ENCODE measurements around the gene EFL1.
"Not testable (repeated sequence)": the region's sequence is repeated elsewhere in the genome, so short reads cannot be mapped to it uniquely, and the experiment has no call there.

The EFL1 gene

DNA sequence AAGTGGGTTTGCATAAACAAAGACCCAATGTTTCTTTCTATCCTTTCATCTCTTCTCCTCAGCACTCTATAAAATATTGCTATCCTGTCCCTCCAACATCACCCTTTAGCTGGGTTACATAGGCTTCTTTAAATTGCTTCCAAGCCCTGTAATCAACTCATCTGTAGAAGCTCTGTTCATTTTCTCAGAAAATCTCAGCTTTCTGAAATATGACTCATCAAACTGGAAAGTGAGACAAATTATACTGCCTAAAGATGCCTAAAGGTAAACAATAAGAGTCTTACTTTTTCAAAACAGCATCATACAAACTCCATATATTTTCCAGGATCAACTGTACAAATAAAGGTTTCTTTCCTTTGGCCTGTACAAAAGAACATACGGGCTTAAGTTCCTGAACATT, 33.8 kb downstream of the EFL1 start:
- no peak overlapping the region for H3K4me3 ChIP-seq (ENCODE audit: low read length)
- DNase-seq (ENCODE audit: low read depth): no peak
- TF ChIP-seq, protein P1, sequence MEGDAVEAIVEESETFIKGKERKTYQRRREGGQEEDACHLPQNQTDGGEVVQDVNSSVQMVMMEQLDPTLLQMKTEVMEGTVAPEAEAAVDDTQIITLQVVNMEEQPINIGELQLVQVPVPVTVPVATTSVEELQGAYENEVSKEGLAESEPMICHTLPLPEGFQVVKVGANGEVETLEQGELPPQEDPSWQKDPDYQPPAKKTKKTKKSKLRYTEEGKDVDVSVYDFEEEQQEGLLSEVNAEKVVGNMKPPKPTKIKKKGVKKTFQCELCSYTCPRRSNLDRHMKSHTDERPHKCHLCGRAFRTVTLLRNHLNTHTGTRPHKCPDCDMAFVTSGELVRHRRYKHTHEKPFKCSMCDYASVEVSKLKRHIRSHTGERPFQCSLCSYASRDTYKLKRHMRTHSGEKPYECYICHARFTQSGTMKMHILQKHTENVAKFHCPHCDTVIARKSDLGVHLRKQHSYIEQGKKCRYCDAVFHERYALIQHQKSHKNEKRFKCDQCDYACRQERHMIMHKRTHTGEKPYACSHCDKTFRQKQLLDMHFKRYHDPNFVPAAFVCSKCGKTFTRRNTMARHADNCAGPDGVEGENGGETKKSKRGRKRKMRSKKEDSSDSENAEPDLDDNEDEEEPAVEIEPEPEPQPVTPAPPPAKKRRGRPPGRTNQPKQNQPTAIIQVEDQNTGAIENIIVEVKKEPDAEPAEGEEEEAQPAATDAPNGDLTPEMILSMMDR (IDR thresholded peaks at IDR 0.05; ENCODE audit: insufficient read depth, low read depth, low read length, missing control alignments): no peak

DNA sequence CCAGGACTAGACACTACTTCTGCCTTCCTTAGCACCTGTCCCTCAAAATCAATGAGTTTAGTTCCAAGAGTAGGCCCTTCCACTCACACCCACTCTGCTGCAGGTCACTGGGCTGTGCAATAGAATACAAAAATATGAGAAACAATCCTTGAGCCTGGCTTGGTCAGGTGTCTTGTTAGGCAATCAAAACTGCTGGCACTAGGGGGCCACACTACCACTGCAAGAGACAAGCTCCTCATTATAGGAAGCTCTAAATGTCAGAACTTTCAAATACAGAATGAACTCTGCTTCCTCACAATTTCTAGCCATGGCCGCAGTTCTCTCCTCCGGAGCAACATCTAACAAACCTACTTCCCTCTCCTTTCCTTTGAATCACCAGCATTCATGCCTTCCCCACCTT, 41.0 kb downstream of the EFL1 start:
- peak; percentile 47 for DNase-seq (ENCODE audit: low read depth)
- not testable (repeated sequence) for H3K4me3 ChIP-seq (ENCODE audit: low read length)
- TF ChIP-seq, protein P1 (IDR thresholded peaks at IDR 0.05; ENCODE audit: insufficient read depth, low read depth, low read length, missing control alignments): peak; percentile 33

DNA sequence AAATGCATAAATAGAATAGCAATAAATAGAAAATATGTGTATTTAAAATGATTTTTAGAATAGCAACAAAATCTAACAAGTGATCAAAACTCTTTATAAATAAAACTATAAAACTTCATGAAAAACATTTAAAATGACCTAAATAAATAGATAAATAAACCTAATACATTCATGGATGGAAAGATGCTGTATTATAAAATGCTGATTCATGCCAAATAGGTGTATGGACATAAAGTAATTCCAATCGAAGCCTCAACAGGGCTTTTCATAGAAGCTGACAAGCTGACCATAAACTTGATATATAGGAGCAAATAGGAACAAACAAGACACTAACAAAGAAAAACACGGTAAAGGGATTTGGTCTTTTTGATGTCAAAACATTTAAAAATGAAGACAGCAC, 46.4 kb downstream of the EFL1 start:
- H3K4me3 ChIP-seq (ENCODE audit: low read length); DNase-seq (ENCODE audit: low read depth): not testable (repeated sequence)

DNA sequence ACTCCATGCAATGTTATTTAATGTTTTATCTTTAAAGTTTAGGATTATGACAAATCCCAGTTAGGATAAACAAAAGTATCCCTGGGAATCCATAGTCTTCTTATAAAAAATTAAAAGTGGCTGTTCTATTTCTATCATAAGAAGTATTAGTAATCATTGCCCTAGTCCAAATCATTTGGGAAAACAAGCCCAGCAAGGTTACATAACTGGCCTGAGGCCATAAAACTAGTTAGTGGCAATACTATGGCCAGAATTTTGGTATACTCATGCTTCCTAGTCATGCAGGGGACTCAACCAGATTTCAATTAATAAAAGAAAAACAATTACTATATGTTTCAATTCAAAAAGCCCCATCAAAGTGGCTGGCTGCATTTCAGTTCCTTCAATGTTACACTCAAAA, 50.3 kb downstream of the EFL1 start:
- not testable (repeated sequence) for H3K4me3 ChIP-seq (ENCODE audit: low read length)
- peak; percentile 65 for DNase-seq (ENCODE audit: low read depth)

DNA sequence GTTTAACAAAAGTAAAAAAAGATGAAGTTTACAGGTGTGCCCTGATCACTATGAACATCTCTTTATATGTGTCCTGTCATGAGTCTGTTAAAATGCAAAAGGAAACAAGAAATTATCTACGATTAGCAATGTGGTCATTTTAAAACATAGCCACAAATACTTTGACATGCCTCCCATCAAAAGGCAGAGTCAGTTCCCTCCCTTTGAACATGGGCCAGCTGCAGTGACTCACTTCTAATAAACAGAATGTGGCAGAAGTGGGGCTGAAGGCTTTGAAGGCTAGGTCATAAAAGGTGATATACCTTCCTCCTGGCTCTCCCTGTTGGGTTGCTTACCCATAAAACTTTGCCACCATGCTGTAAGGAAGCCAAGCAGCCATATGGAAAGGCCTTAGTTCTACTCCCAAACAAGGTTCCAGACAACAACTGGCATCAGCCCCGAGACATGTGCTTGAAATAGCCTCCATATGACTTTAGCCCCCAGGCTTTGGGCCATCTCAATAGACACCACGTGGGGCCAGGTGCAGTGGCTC, 52.4 kb downstream of the EFL1 start:
- H3K4me3 ChIP-seq (ENCODE audit: low read length); DNase-seq (ENCODE audit: low read depth): not testable (repeated sequence)

DNA sequence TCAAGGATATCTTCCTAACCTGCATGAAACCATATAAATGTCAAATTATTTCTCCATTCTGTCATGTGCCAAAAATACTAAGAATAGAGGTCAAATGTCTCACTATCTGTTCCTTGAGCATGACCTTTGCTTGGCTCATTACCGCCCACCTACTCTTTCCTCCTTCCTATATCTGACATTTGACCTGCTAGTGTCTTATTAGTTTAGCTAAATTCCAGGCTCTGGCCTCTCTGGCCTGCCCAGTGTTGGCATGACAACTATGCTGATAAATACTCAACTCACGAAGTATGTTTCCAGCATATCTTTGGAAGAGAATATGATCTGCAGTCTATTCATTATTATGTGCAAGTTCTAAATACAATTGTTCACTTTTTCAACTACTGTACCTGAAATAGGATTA, 58.0 kb downstream of the EFL1 start:
- DNase-seq (ENCODE audit: low read depth); H3K4me3 ChIP-seq (ENCODE audit: low read length): not testable (repeated sequence)

DNA sequence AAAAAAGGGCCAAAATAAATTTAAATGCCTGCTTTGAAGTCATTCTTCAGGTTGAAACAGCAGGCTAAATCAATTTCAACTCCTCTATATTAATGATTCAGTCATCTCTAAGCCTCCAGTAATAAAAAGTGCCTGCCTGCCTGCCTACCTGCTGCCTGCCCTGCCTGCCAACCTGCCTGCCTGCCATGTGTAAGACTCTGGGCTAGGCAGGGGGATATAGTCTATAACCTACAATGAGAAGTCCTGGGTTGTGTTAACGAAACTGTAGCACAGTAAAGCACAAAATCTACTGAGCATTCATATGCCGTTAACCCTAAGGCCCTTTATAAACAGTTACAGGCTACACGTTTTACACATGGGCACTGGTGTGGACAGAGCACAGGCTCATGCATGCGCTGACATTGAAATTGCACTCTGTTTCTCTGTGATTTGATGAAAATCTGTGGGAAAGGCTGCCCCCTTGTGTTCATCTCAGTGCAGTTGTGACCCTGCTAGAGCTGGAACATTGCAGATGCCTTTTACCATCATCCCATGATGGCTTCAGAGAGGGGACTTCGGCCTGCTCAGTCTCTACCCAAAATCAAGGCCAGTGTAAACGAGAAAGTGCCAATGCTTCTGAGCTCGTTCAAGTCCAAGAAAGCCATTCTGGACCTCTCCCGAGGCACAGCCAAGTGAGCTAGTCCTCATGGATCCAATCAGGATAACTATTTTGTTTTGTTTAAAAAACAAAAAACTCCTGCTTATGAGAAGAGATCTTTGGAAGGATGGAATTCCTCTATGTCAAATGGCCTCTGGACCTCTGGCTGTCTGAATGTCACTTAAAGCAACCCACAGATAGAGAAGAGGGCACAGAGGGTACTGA, 64.6 kb downstream of the EFL1 start:
- DNase-seq (ENCODE audit: low read depth): peak; percentile 75
- TF ChIP-seq, protein P1 (IDR thresholded peaks at IDR 0.05; ENCODE audit: insufficient read depth, low read depth, low read length, missing control alignments): peak; percentile 80
- no peak overlapping the region for H3K4me3 ChIP-seq (ENCODE audit: low read length)

DNA sequence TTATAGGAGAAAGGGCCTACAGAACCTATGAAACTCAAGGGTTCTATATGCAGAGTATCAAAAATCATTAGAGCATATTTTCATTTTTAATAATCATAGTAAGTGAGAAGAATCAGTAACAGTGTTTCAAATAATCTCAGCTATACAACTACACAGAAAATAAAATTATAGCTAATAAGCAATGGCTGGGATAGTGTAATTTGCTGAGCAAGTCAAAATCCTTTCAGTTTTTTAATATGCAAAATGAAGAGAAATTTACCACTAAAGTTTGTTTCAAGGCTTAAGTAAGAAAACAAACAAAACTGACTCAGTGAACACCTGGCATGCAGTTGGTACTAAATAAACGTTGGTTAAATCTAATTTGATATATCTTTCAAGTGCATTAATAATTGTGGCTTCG, 66.2 kb downstream of the EFL1 start:
- TF ChIP-seq, protein P1 (IDR thresholded peaks at IDR 0.05; ENCODE audit: insufficient read depth, low read depth, low read length, missing control alignments): no peak
- no peak for DNase-seq (ENCODE audit: low read depth)
- H3K4me3 ChIP-seq (ENCODE audit: low read length): no peak overlapping the region

DNA sequence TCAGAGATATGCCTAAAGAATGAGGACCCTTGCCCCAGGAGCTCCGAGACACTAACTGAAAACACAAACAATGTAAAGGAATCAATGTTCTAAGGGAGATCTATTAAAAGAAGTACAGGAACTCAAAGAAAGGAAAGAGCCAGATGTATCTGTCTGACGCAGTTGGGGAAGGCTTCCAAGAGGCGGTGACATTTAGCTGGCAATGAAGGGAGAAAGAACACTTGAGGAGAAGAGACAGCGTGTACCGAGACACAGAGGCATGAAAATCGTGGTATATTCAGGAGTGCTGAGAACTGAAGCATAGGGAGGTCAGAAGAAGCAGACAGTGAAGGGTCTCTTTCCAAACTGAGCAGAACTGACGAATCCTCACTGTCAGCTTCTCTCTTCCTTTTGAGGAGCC, 66.7 kb downstream of the EFL1 start:
- not testable (repeated sequence) for H3K4me3 ChIP-seq (ENCODE audit: low read length); DNase-seq (ENCODE audit: low read depth)

DNA sequence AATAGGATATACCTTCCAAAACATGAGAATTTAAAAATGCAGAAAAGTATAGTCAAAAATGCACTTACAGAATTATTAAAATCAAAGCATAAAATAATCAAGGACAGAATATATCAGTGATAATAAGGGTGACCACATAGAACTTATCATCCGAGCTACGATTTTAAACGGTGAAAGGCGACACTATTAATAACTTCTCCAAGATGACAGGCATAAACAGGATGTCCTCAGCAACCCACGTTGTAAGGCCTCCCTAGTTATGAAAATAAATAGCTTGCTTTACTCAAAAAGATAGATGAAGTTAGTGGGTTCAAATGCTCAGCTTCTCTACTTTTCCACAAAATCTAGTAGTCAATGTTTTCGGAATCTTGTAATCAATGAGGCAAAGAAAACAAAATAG, 68.0 kb downstream of the EFL1 start:
- not testable (repeated sequence) for DNase-seq (ENCODE audit: low read depth); H3K4me3 ChIP-seq (ENCODE audit: low read length)

DNA sequence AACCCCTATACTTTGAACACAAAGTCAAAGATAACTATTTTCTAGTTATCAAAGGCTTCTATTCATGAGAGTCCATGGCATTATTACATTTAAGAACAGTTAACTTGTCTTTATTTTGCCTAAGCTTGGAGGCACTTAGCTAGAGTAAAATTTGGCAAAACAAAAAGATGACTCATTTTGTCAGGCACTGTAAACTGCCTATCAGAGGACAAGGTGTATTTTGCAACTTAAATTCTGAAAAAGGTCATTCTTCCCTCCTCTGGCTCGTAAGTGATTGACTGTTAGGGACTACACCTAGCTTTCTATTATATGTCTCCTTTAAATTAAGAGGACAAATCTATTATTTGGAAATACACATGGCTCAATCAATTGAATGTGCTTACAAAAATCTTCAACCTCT, 69.1 kb downstream of the EFL1 start:
- DNase-seq (ENCODE audit: low read depth); H3K4me3 ChIP-seq (ENCODE audit: low read length): not testable (repeated sequence)

DNA sequence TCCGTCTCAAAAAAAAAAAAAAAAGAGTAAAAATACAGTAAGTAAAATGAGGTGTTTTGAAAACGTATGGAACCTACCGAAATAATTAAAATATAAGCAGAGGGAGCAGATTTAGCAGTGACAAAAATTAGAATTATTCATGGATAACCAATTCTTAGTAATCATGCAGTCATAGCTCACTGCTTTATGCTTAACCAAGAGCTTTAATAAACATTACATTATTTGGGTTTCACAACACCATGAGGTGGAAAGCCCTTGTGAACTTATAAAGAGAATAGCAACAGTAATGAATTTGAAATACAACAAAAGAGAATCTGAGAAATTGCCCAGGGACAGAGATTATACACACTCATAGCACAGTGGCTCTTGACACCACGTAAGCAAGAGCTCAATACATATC, 70.1 kb downstream of the EFL1 start:
- H3K4me3 ChIP-seq (ENCODE audit: low read length); DNase-seq (ENCODE audit: low read depth): not testable (repeated sequence)
